ENCODE measurements around the gene CCBE1. TPM values are rescaled to one million over a fixed set of nuclear protein-coding genes. Genes with fewer than 3 reads are reported as not detected.

CCBE1 gene
- polyA plus RNA-seq, 1 of the 3 experiments (the other 2 are of a cell fraction) = 5.0 TPM

DNA sequence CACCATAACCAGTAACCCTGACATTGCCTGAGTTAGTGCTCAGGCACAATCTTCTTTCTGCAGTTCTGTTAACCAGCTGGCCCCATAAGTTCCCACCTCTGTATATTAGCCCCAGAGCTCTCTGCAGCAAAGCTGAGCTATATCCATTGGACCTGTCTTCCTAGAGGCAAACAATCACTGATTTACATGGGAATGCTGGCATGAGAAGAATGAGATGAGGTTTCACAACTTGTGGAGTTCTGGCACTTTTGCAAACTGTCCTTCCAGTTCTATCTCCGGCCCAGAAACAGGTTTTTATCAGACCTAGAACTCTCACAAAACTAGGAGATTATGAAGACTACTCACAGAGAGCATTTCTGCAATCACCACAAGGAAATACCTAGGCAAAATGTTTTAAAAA lies 7.9 kb upstream of the CCBE1 start:
- WGBS (ENCODE audit: low lambda C conversion rate) = 100% methylated on average over 1 of the region's 1 CpG
- H3K4me1 ChIP-seq (ENCODE audit: control insufficient read depth in 1 of 2, insufficient read depth in 2 of 2, low read depth in 1 of 2, low read length in 1 of 2) = peaks cover 0 to 10% of the 10 kb centered on the region in 2 experiments; a peak in 2 of 4 replicates
- POLR2A ChIA-PET = no interaction called here
- CTCF ChIA-PET = interaction anchor here (1.5 to 2.4 kb wide), 2 partner anchors 13 to 246 kb away, joined by 4 to 8 read pairs; no protein-coding TSS in a partner anchor
- no peaks in the 10 kb centered on the region for H4K20me1 ChIP-seq (ENCODE audit: insufficient read depth)
- H2AFZ ChIP-seq (ENCODE audit: low read depth) = no peak overlapping the region
- no peaks in the 10 kb centered on the region for H3K79me2 ChIP-seq (ENCODE audit: insufficient read depth)
- no peak for DNase-seq
- H3K4me2 ChIP-seq = no peak overlapping the region
- peaks cover 5% of the 10 kb centered on the region for H3F3A ChIP-seq (replicated peaks; ENCODE audit: insufficient read depth)
- no peaks in the 10 kb centered on the region for H3K9me3 ChIP-seq
- no peak overlapping the region for H3K27ac ChIP-seq (ENCODE audit: low read depth in 2 of 2, low read length in 1 of 2)
- no peaks in the 10 kb centered on the region for H3K36me3 ChIP-seq (replicated peaks in 1 of 2; ENCODE audit: control insufficient read depth in 1 of 2, insufficient read depth in 2 of 2, low read length in 1 of 2)
- H3K9me2 ChIP-seq = no peaks in the 10 kb centered on the region
- no peak for TF ChIP-seq POLR2AphosphoS5 (IDR thresholded peaks at IDR 0.05; ENCODE audit: low read depth, low read length)
- no peak for TF ChIP-seq GABPA (IDR thresholded peaks at IDR 0.05; ENCODE audit: low read depth)
- no peak for TF ChIP-seq FOXM1 (IDR thresholded peaks at IDR 0.05; ENCODE audit: low read depth)
- TF ChIP-seq RCOR1 (IDR thresholded peaks at IDR 0.05; ENCODE audit: low read length) = no peak
- TF ChIP-seq MEF2A (IDR thresholded peaks at IDR 0.05; ENCODE audit: borderline replicate concordance, low read depth) = no peak
- TF ChIP-seq, protein P1, sequence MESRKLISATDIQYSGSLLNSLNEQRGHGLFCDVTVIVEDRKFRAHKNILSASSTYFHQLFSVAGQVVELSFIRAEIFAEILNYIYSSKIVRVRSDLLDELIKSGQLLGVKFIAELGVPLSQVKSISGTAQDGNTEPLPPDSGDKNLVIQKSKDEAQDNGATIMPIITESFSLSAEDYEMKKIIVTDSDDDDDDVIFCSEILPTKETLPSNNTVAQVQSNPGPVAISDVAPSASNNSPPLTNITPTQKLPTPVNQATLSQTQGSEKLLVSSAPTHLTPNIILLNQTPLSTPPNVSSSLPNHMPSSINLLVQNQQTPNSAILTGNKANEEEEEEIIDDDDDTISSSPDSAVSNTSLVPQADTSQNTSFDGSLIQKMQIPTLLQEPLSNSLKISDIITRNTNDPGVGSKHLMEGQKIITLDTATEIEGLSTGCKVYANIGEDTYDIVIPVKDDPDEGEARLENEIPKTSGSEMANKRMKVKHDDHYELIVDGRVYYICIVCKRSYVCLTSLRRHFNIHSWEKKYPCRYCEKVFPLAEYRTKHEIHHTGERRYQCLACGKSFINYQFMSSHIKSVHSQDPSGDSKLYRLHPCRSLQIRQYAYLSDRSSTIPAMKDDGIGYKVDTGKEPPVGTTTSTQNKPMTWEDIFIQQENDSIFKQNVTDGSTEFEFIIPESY (IDR thresholded peaks at IDR 0.05; ENCODE audit: borderline replicate concordance, low read depth) = no peak
- TF ChIP-seq, protein P2, sequence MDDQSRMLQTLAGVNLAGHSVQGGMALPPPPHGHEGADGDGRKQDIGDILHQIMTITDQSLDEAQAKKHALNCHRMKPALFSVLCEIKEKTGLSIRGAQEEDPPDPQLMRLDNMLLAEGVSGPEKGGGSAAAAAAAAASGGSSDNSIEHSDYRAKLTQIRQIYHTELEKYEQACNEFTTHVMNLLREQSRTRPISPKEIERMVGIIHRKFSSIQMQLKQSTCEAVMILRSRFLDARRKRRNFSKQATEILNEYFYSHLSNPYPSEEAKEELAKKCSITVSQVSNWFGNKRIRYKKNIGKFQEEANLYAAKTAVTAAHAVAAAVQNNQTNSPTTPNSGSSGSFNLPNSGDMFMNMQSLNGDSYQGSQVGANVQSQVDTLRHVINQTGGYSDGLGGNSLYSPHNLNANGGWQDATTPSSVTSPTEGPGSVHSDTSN (IDR thresholded peaks at IDR 0.05) = no peak
- TF ChIP-seq TEAD4 (IDR thresholded peaks at IDR 0.05; ENCODE audit: borderline replicate concordance, insufficient read depth) = no peak
- TF ChIP-seq FOSL2 (IDR thresholded peaks at IDR 0.05; ENCODE audit: borderline replicate concordance, low read depth) = no peak
- TF ChIP-seq, protein P3, sequence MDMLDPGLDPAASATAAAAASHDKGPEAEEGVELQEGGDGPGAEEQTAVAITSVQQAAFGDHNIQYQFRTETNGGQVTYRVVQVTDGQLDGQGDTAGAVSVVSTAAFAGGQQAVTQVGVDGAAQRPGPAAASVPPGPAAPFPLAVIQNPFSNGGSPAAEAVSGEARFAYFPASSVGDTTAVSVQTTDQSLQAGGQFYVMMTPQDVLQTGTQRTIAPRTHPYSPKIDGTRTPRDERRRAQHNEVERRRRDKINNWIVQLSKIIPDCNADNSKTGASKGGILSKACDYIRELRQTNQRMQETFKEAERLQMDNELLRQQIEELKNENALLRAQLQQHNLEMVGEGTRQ (IDR thresholded peaks at IDR 0.05; ENCODE audit: borderline replicate concordance, low read depth, low read length) = no peak
- TF ChIP-seq EZH2phosphoT487 (IDR thresholded peaks at IDR 0.05; ENCODE audit: borderline replicate concordance, low read depth) = no peak
- H3K4me3 ChIP-seq (ENCODE audit: low read depth in 2 of 2, low read length in 1 of 2) = no peak overlapping the region
- no peaks in the 10 kb centered on the region for H3K27me3 ChIP-seq (ENCODE audit: insufficient read depth)
- no peak overlapping the region for H3K9ac ChIP-seq

DNA sequence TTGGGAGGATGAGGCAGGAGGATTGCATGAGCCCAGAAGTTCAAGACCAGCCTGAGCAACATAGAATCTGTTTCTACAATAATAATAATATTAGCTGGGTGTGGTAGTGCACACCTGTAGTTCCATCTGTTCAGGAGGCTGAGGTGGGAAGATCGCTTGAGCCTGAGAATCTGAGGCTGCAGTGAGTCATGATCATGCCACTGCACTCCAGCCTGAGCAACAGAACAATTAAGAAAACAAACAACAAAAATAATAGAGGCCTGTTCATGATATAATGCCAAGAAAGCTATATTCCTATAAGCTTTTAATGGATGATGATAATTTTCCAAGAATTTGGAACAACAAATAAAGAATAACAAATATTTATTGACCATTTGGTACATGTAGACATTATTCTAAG lies 6.9 kb upstream of the CCBE1 start:
- H3K9me2 ChIP-seq = no peaks in the 10 kb centered on the region
- ChIA-PET CTCF (interaction anchor here (1.5 to 1.8 kb wide), 2 partner anchors 8 to 14 kb away, joined by 4 to 5 read pairs; no protein-coding TSS in a partner anchor), POLR2A (no interaction called here)
- 84% methylated on average over 1 of the region's 1 CpG for WGBS (ENCODE audit: low lambda C conversion rate)
- TF ChIP-seq EP300 (IDR thresholded peaks at IDR 0.05; ENCODE audit: borderline replicate concordance in 1 of 2, low read depth in 1 of 2, low read length in 1 of 2) (no peak), MEF2A (IDR thresholded peaks at IDR 0.05; ENCODE audit: borderline replicate concordance, low read depth) (no peak)
- H3K9me3 ChIP-seq = no peaks in the 10 kb centered on the region
- H4K20me1 ChIP-seq (ENCODE audit: insufficient read depth) = no peaks in the 10 kb centered on the region
- H3K79me2 ChIP-seq (ENCODE audit: insufficient read depth) = no peaks in the 10 kb centered on the region
- no peak for DNase-seq
- peaks cover 0 to 16% of the 10 kb centered on the region in 2 experiments; a peak in 2 of 4 replicates for H3K4me1 ChIP-seq (ENCODE audit: control insufficient read depth in 1 of 2, insufficient read depth in 2 of 2, low read depth in 1 of 2, low read length in 1 of 2)
- H3K9ac ChIP-seq = no peak overlapping the region
- no peaks in the 10 kb centered on the region for H3K36me3 ChIP-seq (replicated peaks in 1 of 2; ENCODE audit: control insufficient read depth in 1 of 2, insufficient read depth in 2 of 2, low read length in 1 of 2)
- no peaks in the 10 kb centered on the region for H3K27me3 ChIP-seq (ENCODE audit: insufficient read depth)
- H3K4me3 ChIP-seq (ENCODE audit: low read depth in 2 of 2, low read length in 1 of 2) = no peak overlapping the region
- no peak overlapping the region for H3K27ac ChIP-seq (ENCODE audit: low read depth in 2 of 2, low read length in 1 of 2)
- peaks cover 9% of the 10 kb centered on the region for H3F3A ChIP-seq (replicated peaks; ENCODE audit: insufficient read depth)
- no peak overlapping the region for H2AFZ ChIP-seq (ENCODE audit: low read depth)
- no peak overlapping the region for H3K4me2 ChIP-seq
